ENCODE measurements around the gene RNF148.
"Not testable (repeated sequence)": the region's sequence is repeated elsewhere in the genome, so short reads cannot be mapped to it uniquely, and the experiment has no call there.

RNF148 gene

DNA sequence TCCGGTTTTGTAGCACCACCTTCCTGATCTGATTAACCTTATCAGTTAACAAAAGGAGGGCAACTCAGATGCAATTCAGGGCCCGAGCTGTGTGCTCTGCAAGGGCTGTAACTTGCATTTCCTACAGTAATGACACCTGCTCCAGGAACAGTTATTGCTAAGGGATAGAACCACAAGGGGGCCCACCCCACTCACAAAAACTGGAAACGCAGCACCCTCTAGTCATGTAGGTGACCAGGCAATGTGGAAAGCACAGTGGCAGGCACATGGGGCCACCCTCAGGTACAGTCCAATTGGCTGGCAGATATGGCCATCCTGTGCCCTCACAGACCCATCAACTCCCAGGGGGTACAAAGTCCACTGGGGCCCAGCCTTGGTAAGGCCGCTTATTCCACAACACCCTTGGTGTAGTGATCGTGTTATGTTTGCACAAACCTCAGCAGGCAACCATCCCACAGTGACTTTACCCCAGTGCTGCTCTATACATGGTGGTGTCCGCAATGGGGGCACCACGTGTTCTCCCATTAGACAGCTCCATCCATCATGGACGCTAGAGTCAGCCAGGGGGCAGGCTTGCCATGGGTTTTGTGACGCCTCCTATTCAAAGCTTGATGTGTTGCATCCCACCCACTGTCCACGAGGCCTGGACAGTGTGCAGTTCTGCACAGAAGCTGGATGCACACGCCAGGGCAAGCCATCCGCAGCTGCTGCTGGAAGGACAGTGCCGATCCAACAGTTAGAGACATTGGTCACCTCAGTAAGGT is 13.2 kb downstream of the RNF148 start:
- DNase-seq = no peak

DNA sequence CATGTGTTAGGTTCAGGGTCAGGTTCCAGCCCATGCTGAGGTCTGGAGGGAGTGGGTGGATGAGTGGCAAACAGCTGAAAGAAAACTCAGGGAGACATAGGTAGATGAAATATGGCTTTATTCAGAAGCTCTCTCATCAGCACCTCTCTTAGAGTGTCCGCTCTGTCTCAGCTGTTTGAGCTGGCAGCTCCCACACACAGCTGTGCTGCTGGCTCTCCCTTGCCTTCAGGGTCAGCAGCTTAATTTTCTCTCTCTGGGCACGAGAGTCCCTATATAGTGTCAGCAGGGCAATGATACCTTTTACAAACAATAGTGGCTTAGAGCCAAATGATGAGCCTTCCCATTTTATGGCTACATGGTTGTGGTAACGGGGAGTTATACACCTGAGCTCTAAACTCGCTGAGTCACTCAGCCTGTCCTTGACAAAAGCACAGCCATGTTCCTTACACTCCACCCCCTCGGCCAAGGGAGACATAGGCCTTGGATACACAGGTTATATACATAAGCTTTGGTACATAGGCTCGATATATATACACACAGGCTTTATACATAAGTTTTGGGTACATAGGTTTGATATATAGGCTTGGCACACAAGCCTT is 14.2 kb downstream of the RNF148 start:
- DNase-seq = no peak

DNA sequence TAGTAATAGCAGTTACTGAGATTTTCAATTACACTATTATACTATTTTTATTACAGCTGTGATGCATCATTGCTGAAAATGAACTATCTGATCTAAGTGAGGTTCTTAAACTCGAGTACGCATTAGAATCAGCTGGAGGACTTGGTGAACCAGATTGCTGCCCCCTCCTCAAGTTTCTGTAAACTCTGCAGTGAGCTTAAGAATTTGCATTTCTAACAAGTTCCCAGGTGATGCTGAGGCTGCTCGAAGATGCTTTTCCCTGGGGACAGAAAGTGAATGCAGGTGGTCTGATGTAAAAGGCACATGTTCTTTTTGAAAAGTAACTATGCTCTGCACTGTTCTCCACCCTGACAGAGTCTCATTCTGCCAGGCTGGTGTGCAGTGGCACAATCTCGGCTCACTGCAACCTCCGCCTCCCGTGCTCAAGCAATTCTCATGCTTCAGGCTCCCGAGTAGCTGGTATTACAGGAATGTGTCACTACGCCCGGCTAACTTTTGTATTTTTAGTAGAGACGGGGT is 16.3 kb downstream of the RNF148 start:
- DNase-seq = no peak

DNA sequence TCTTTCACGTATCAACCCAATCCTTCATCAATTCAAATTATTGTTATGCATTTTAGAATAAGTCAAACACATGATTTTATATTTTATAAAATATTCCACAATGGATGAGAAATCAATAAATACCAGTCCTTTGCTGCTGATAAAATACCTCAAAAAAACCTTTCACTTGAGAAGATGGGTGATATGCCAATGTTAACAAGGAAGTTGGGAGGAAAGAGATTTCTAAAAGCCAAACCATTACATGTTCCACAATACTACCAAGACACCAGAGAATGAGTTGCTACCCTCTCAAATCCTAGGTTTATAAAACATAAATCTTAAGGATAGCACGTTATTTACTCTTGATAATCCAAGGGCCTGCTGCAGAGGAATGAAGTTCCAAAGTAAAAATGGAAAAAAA is 18.2 kb downstream of the RNF148 start:
- no peak for DNase-seq

- no peak for DNase-seq
These were observed 19.7 kb downstream of the RNF148 start for GRCh38 chr7:122682815-122683550.

DNA sequence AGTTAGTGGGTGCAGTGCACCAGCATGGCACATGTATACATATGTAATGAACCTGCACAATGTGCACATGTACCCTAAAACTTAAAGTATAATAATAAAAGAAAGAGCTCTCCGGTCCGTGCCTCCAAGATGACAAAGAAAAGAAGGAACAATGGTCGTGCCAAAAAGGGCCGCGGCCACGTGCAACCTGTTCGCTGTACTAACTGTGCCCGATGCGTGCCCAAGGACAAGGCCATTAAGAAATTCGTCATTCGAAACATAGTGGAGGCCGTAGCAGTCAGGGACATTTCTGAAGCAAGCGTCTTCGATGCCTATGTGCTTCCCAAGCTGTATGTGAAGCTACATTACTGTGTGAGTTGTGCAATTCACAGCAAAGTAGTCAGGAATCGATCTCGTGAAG is 21.5 kb downstream of the RNF148 start:
- not testable (repeated sequence) for DNase-seq

DNA sequence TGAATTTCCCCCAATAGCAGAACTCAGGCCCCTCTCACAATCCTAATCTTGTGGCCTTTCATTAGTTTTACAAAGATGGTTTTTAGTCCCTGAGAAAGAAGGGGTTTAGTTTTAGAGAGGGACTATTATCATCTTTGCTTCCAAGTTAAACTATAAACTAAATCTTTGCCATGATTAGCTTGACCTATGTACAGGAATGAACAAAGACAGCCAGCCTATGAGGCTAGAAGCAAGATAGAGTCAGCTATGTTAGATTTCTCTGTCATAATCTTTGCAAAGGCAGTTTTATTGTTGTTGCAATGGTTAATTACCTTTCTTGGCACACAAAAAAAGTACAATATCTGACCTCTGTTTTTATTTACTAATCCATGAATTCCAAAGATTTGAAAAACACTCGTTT is 22.9 kb downstream of the RNF148 start:
- DNase-seq = no peak

- not testable (repeated sequence) for DNase-seq
These were observed 23.4 kb downstream of the RNF148 start for GRCh38 chr7:122679269-122679709.

DNA sequence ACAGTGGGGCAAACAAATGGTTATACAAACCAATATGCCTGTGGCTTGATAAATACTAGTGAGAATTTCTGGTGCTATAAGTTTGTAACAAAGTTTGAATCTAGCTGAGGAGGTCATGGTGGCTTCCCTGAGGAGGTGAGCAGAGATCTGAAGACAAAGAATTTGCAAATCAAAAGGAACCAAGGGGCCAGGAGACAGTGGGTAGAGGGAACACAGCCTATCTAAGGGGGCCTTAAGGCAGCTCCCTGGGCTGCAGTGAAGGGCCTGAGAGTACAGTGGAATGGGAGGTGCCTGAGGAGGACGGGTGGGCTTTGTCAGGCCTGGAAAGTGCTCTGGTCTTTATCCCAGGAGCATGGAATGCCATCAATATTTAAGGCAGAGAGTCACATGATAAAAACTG is 25.6 kb downstream of the RNF148 start:
- no peak for DNase-seq

DNA sequence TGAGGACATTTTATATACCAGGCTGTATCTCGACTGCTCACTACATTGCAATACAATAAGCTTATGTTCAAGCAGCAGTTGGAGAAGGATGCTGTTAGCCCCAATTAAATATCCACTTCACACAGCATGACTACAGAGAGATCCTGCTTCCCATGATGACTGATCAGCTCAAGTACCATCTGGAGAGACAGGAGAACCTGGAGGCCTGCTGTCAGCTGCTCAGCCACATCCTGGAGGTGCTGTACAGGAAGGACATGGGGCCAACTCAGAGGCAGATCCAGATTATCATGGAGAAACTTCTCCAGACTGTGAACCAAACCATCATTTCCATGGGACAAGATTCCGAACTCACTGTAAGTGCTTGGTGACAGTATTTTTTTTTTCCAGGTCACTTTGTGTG is 26.3 kb downstream of the RNF148 start:
- no peak for DNase-seq

DNA sequence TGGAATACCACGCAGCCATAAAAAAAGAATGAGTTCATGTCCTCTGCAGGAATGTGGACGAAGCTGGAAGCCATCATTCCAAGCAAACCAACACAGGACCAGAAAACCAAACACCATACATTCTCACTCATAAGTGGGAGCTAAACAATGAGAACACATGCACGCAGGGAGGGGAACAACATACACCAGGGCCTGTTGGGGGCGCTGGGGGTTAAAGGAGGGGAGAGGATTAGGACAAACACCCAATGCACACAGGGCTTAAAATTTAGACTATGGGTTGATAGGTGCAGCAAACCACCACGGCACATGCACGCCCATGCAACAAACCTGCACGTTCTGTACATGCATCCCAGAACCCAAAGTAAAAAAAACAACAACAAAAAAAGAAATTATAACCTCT is 27.1 kb downstream of the RNF148 start:
- no peak for DNase-seq

- no peak for DNase-seq
These were observed 27.7 kb downstream of the RNF148 start for GRCh38 chr7:122675011-122675410.

DNA sequence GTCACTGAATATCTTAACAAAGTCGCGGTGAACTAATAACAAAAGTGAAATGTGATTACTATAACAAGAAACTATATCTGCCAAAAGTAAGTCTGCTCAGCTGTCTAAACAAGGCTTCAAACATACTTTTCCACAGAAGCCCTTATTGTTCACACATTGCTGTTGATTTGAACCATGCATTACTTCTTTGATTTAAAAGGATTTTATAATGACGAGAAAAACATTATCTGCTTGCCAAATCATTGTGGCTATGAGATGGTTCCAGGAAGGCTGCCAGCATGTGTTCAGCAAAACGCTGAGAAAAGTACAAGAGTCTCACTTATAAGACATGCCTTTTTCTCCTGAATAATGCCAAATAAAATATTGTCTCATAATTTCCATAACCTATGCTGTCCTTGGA is 28.2 kb downstream of the RNF148 start:
- no peak for DNase-seq

DNA sequence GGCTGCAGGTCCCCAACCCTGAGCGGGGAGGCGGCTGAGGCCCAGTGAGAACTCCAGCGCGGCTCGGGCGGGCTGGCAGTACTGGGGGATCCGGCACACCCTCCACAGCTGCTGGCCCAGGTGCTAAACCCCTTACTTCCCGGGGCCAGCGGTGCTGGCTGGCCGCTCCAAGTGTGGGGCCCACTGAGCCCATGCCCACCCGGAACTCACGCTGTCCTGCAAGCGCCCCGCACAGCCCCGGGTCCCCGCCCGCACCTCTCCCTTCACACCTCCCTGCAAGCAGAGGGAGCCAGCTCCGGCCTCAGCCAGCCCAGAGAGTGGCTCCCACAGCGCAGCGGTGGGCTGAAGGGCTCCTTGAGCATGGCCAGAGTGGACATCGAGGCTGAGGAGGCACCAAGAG is 28.8 kb downstream of the RNF148 start:
- DNase-seq = no peak

- DNase-seq = no peak
These were observed 30.2 kb downstream of the RNF148 start for GRCh38 chr7:122672536-122672935.

DNA sequence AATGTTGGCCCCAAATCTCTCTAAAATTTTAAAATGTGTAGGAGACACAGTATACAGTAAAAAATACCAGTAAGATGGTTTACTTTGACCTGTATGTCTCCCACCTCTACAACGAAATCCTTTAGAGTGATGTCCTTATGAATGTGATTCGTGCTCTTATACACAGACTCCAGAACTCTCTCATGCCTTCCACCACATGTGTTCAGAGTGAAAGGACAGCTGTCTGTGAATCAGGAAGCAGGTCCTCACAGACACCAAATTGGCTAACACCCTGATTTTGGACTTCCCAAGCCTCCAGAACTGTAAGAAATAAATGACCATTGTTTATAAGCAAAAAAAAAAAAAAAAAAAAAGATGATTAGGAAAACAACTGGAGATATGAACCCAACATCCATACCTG is 39.0 kb downstream of the RNF148 start:
- no peak for DNase-seq

- no peak for DNase-seq
These were observed 43.9 kb downstream of the RNF148 start for GRCh38 chr7:122658856-122659255.

DNA sequence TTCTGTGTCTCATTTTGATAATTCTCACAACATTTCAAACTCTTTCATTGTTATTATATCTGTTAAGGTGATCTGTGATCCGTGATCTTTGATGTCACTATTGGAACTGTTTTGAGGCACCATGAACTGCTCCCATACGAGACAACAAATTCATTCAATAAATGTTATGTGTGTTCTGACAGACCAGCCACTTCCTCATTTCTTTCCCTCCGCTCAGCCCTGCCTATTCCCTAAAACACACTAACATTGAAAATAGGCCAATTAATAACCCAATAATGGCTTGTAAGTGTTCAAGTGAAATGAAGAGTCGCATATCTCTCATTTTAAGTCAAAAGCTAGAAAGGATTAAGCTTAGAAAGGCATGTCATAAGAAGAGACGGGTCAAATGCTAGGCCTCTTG is 49.0 kb downstream of the RNF148 start:
- DNase-seq = no peak

DNA sequence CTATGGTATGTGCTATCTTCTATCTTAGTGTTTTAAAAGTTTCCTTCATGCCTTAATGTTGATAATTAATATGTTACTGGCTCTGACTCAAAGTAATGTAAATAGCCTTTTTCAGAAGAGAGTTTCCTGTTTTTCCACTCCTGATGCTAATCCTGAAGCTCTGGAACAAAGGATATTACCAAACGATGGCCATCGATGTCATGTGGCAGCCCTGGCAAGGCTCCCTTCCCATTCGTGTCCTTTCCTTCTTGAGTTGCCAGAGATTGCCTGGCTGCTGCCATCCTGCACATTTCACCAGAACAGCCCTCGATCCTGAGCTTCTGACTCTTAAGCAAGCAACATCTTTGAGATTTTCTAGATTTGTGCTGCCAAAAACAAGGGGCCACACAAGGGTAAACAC is 49.8 kb downstream of the RNF148 start:
- no peak for DNase-seq

Data from CD4-positive, alpha-beta T cell treated with Interleukin-6 for 4 hours (primary cell).